Measurements from ENCODE around the gene C1R.

C1R gene

GRCh38 chr12:7093892-7094291 lies 1.6 kb upstream of the C1R start:
- no peaks in the 10 kb centered on the region for H3F3A ChIP-seq (ENCODE audit: insufficient read depth, low read length)
- no peak overlapping the region for H2AFZ ChIP-seq (ENCODE audit: low read length)
- H3K4me2 ChIP-seq (ENCODE audit: low read depth, low read length) = no peak overlapping the region
- no peaks in the 10 kb centered on the region for H3K36me3 ChIP-seq (replicated peaks; ENCODE audit: insufficient read depth, low read length)
- H3K9me3 ChIP-seq (replicated peaks; ENCODE audit: insufficient read depth, low read length) = no peaks in the 10 kb centered on the region
- H3K27me3 ChIP-seq (replicated peaks; ENCODE audit: insufficient read depth, low read length) = no peaks in the 10 kb centered on the region
- no peak overlapping the region for H3K9ac ChIP-seq (ENCODE audit: low read length)
- H3K9me2 ChIP-seq (replicated peaks; ENCODE audit: insufficient read depth, low read length) = no peaks in the 10 kb centered on the region
- TF ChIP-seq EZH2 (optimal IDR thresholded peaks at IDR 0.05; ENCODE audit: low read depth, low read length) (no peak), EZH2phosphoT487 (IDR thresholded peaks at IDR 0.05; ENCODE audit: low read length) (no peak)
- TF ChIP-seq, protein P1, sequence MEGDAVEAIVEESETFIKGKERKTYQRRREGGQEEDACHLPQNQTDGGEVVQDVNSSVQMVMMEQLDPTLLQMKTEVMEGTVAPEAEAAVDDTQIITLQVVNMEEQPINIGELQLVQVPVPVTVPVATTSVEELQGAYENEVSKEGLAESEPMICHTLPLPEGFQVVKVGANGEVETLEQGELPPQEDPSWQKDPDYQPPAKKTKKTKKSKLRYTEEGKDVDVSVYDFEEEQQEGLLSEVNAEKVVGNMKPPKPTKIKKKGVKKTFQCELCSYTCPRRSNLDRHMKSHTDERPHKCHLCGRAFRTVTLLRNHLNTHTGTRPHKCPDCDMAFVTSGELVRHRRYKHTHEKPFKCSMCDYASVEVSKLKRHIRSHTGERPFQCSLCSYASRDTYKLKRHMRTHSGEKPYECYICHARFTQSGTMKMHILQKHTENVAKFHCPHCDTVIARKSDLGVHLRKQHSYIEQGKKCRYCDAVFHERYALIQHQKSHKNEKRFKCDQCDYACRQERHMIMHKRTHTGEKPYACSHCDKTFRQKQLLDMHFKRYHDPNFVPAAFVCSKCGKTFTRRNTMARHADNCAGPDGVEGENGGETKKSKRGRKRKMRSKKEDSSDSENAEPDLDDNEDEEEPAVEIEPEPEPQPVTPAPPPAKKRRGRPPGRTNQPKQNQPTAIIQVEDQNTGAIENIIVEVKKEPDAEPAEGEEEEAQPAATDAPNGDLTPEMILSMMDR (IDR thresholded peaks at IDR 0.05; ENCODE audit: low read length) = no peak
- H3K4me3 ChIP-seq (ENCODE audit: low read length) = no peak overlapping the region
- no peaks in the 10 kb centered on the region for H4K20me1 ChIP-seq (ENCODE audit: insufficient read depth, low read length)
- no peak overlapping the region for H3K27ac ChIP-seq (ENCODE audit: low read length)
- DNase-seq = no peak
- H3K4me1 ChIP-seq (ENCODE audit: low read length) = peaks cover 5% of the 10 kb centered on the region; the same call in 1 of the 2 replicates
- no peaks in the 10 kb centered on the region for H3K79me2 ChIP-seq (ENCODE audit: low read length)

DNA sequence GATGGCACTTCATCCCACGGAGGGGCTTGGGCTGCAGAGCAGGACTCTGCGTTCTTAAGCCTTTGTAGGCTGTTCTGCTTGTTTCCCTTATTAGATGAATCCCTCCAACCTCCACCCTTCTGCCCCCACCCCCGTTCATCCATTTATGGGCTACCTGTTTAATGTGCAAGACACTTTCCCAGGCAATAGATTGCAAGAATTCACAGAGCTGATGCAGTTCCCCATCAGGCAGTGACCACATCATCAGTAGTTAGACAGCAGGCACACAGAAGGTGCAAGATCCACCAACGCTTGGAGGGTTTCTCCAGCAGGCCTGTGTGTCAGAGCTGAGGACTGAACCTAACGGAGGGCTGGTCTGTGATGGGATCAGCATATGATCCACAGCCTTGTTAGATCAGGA lies 1.2 kb upstream of the C1R start:
- DNase-seq = no peak
- Histone ChIP-seq H3K27ac (ENCODE audit: low read length) (no peak overlapping the region), H4K20me1 (ENCODE audit: insufficient read depth, low read length) (no peaks in the 10 kb centered on the region), H2AFZ (ENCODE audit: low read length) (no peak overlapping the region), H3K9me2 (replicated peaks; ENCODE audit: insufficient read depth, low read length) (no peaks in the 10 kb centered on the region), H3K36me3 (replicated peaks; ENCODE audit: insufficient read depth, low read length) (no peaks in the 10 kb centered on the region), H3F3A (ENCODE audit: insufficient read depth, low read length) (no peaks in the 10 kb centered on the region), H3K79me2 (ENCODE audit: low read length) (no peaks in the 10 kb centered on the region), H3K9me3 (replicated peaks; ENCODE audit: insufficient read depth, low read length) (no peaks in the 10 kb centered on the region), H3K9ac (ENCODE audit: low read length) (no peak overlapping the region), H3K27me3 (replicated peaks; ENCODE audit: insufficient read depth, low read length) (no peaks in the 10 kb centered on the region), H3K4me2 (ENCODE audit: low read depth, low read length) (no peak overlapping the region), H3K4me1 (ENCODE audit: low read length) (peaks cover 5% of the 10 kb centered on the region; the same call in 1 of the 2 replicates), H3K4me3 (ENCODE audit: low read length) (no peak overlapping the region)
- TF ChIP-seq, protein P1 (IDR thresholded peaks at IDR 0.05; ENCODE audit: low read length) = no peak
- no peak for TF ChIP-seq EZH2 (optimal IDR thresholded peaks at IDR 0.05; ENCODE audit: low read depth, low read length)
- TF ChIP-seq EZH2phosphoT487 (IDR thresholded peaks at IDR 0.05; ENCODE audit: low read length) = no peak

DNA sequence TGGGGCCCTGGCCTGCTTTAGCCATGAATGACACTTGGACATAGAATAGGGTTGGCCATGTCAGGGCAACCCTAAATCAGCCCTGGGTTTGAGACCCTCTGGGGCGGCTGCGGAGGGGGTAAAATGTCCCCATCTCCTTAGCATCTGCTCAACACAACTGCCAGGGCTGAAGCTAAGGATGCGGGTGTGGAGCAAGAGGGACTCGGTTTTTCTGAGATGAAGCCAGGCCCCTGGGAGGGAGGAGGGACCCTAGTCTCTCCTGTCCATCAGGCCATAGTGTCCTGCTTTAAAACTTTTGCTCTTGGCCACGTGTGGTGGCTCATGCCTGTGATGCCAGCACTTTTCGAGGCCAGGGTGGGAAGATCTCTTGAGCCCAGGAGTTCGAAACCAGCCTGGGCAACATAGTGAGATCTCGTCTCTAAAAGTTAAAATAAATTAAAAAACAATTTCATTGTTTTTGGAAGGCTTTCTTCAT lies 778 bp upstream of the C1R start:
- H3K9me3 ChIP-seq (replicated peaks; ENCODE audit: insufficient read depth, low read length) = no peaks in the 10 kb centered on the region
- no peaks in the 10 kb centered on the region for H3K27me3 ChIP-seq (replicated peaks; ENCODE audit: insufficient read depth, low read length)
- H3K4me1 ChIP-seq (ENCODE audit: low read length) = peaks cover 5% of the 10 kb centered on the region; the same call in 1 of the 2 replicates
- no peaks in the 10 kb centered on the region for H3K9me2 ChIP-seq (replicated peaks; ENCODE audit: insufficient read depth, low read length)
- TF ChIP-seq EZH2phosphoT487 (IDR thresholded peaks at IDR 0.05; ENCODE audit: low read length) (no peak), EZH2 (optimal IDR thresholded peaks at IDR 0.05; ENCODE audit: low read depth, low read length) (no peak)
- TF ChIP-seq, protein P1 (IDR thresholded peaks at IDR 0.05; ENCODE audit: low read length) = no peak
- H3K4me3 ChIP-seq (ENCODE audit: low read length) = no peak overlapping the region
- no peak for DNase-seq
- no peaks in the 10 kb centered on the region for H4K20me1 ChIP-seq (ENCODE audit: insufficient read depth, low read length)
- no peaks in the 10 kb centered on the region for H3K36me3 ChIP-seq (replicated peaks; ENCODE audit: insufficient read depth, low read length)
- no peak overlapping the region for H3K4me2 ChIP-seq (ENCODE audit: low read depth, low read length)
- H3K79me2 ChIP-seq (ENCODE audit: low read length) = no peaks in the 10 kb centered on the region
- no peak overlapping the region for H3K27ac ChIP-seq (ENCODE audit: low read length)
- peak overlapping the region; percentile 99; the same call in 1 of the 2 replicates for H2AFZ ChIP-seq (ENCODE audit: low read length)
- no peak overlapping the region for H3K9ac ChIP-seq (ENCODE audit: low read length)
- no peaks in the 10 kb centered on the region for H3F3A ChIP-seq (ENCODE audit: insufficient read depth, low read length)

All from MM.1S (cell line).